ENCODE data around the gene C1QTNF12. TPM values are rescaled to one million over a fixed set of nuclear protein-coding genes. Genes with fewer than 3 reads are reported as not detected.

Gene C1QTNF12
- total RNA-seq, 2 experiments from 2014 or later, result 1.8 to 6.1 TPM

GRCh38 chr1:1204998-1205768 lies 41.3 kb downstream of the C1QTNF12 start:
- intact Hi-C loops (cut with micrococcal nuclease; ENCODE audit: unreplicated experiment), result no loop called here
- ChIA-PET POLR2A (no interaction called here), CTCF (ENCODE audit: unreplicated experiment) (interaction anchor here (0.6 kb wide), 1 partner anchor 141 kb away, joined by 3 read pairs; no protein-coding TSS in a partner anchor)
- Histone ChIP-seq H2AFZ (ENCODE audit: low read length) (no peak overlapping the region), H3K9me2 (ENCODE audit: insufficient read depth, low read length) (no peaks in the 10 kb centered on the region), H3K4me1 (ENCODE audit: insufficient read depth, low read length, poor library complexity, severe bottlenecking) (peaks cover 7% of the 10 kb centered on the region), H4K20me1 (ENCODE audit: insufficient read depth, low read length) (no peaks in the 10 kb centered on the region), H3K27ac (ENCODE audit: low read depth, low read length, poor library complexity, severe bottlenecking) (no peak overlapping the region), H3K4me2 (ENCODE audit: low read length) (no peak overlapping the region), H3K9me3 (ENCODE audit: low read length) (no peaks in the 10 kb centered on the region), H3K79me2 (ENCODE audit: insufficient read depth, low read depth, low read length) (no peaks in the 10 kb centered on the region), H3K36me3 (ENCODE audit: insufficient read depth, low read length) (no peaks in the 10 kb centered on the region), H3K4me3 (ENCODE audit: low read depth, low read length, poor library complexity, severe bottlenecking) (no peak overlapping the region)
- no TSS peak for BruUV-seq (replicated peaks)
- DNase-seq (ENCODE audit: low spot score), result no peak
- TF ChIP-seq EZH2phosphoT487 (IDR thresholded peaks at IDR 0.05; ENCODE audit: borderline replicate concordance, low read depth, low read length) (no peak), CTCF (conservative IDR thresholded peaks at IDR 0.05; ENCODE audit: low read length) (no peak)

- H3K9me2 ChIP-seq (ENCODE audit: insufficient read depth, low read length), result no peaks in the 10 kb centered on the region
- H3K4me2 ChIP-seq (ENCODE audit: low read length), result no peak overlapping the region
- no peak for TF ChIP-seq EZH2phosphoT487 (IDR thresholded peaks at IDR 0.05; ENCODE audit: borderline replicate concordance, low read depth, low read length)
- TF ChIP-seq CTCF (conservative IDR thresholded peaks at IDR 0.05; ENCODE audit: low read length), result no peak
- no peaks in the 10 kb centered on the region for H3K36me3 ChIP-seq (ENCODE audit: insufficient read depth, low read length)
- BruUV-seq (replicated peaks), result no TSS peak
- peaks cover 7% of the 10 kb centered on the region for H3K4me1 ChIP-seq (ENCODE audit: insufficient read depth, low read length, poor library complexity, severe bottlenecking)
- no peak overlapping the region for H3K27ac ChIP-seq (ENCODE audit: low read depth, low read length, poor library complexity, severe bottlenecking)
- no peak overlapping the region for H3K4me3 ChIP-seq (ENCODE audit: low read depth, low read length, poor library complexity, severe bottlenecking)
- intact Hi-C loops (cut with micrococcal nuclease; ENCODE audit: unreplicated experiment), result no loop called here
- no peaks in the 10 kb centered on the region for H4K20me1 ChIP-seq (ENCODE audit: insufficient read depth, low read length)
- no peak overlapping the region for H2AFZ ChIP-seq (ENCODE audit: low read length)
- CTCF ChIA-PET (ENCODE audit: unreplicated experiment), result no interaction called here
- no peaks in the 10 kb centered on the region for H3K79me2 ChIP-seq (ENCODE audit: insufficient read depth, low read depth, low read length)
- no peaks in the 10 kb centered on the region for H3K9me3 ChIP-seq (ENCODE audit: low read length)
- DNase-seq (ENCODE audit: low spot score), result no peak
- POLR2A ChIA-PET, result no interaction called here
Measured at GRCh38 chr1:1204425-1204920, 42.0 kb downstream of the C1QTNF12 start.

All from OCI-LY7 (cell line).